ENCODE data around the gene LINS1.

DNA sequence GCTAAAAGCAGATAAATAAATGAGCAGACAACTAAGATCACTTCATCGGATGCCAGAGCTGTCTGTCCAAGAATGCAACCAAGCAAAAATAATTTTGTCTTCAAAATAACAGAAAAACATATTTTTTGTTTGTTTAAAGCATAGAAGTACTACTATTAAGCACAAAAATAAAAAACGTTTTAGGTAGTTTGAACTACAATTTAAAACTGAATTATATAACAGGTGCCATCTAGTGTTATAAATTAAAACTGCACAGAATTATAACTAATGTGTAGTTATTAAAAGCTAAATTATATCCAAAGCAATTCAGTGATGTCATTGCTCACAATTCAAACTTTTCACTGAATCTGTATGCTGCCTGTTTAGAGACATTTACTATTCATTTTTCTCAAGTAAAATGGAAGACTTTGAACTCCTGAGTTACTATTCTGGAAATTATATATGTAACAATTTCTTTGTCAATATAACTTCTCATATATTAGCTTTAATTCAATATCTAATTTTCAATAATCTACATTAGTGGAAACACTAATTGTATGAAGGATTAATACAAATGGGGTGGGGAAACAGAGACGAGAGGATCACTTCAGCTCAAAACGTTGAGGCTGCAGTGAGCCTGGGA lies 29.5 kb downstream of the LINS1 start:
- TF ChIP-seq RAD21 (IDR thresholded peaks at IDR 0.05 in 1 of 2, conservative IDR thresholded peaks at IDR 0.05 in 1 of 2; ENCODE audit: low read depth in 2 of 2, low read length in 2 of 2) (no peak), MAFK (IDR thresholded peaks at IDR 0.05; ENCODE audit: low read depth, low read length) (no peak), SP1 (IDR thresholded peaks at IDR 0.05; ENCODE audit: low read depth, low read length) (no peak), SUZ12 (IDR thresholded peaks at IDR 0.05; ENCODE audit: low read length) (no peak), ZNF274 (IDR thresholded peaks at IDR 0.05; ENCODE audit: borderline replicate concordance, extremely low read depth, low read length) (no peak), EZH2 (IDR thresholded peaks at IDR 0.05; ENCODE audit: low read depth, low read length, severe bottlenecking) (no peak), SP2 (IDR thresholded peaks at IDR 0.05; ENCODE audit: low read length) (no peak), CREB1 (IDR thresholded peaks at IDR 0.05) (no peak), POLR2AphosphoS5 (IDR thresholded peaks at IDR 0.05; ENCODE audit: low read depth, low read length) (no peak), GABPA (IDR thresholded peaks at IDR 0.05; ENCODE audit: borderline replicate concordance, insufficient read depth, low read length) (no peak), KDM1A (IDR thresholded peaks at IDR 0.05; ENCODE audit: borderline replicate concordance, low read length) (no peak)
- TF ChIP-seq, protein P1, sequence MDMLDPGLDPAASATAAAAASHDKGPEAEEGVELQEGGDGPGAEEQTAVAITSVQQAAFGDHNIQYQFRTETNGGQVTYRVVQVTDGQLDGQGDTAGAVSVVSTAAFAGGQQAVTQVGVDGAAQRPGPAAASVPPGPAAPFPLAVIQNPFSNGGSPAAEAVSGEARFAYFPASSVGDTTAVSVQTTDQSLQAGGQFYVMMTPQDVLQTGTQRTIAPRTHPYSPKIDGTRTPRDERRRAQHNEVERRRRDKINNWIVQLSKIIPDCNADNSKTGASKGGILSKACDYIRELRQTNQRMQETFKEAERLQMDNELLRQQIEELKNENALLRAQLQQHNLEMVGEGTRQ (IDR thresholded peaks at IDR 0.05; ENCODE audit: low read length), result no peak

Measured in H1 (cell line).